ENCODE measurements around the gene MVB12B. TPM values are rescaled to one million over a fixed set of nuclear protein-coding genes. Genes with fewer than 3 reads are reported as not detected.

Gene MVB12B
- total RNA-seq, 1 experiment from 2014 or later = 10.9 TPM

- H3K9ac ChIP-seq (ENCODE audit: low read length) = no peak overlapping the region
- ChIA-PET CTCF (no interaction called here), RAD21 (ENCODE audit: low non-redundant PET in 1 of 2, low total read pairs in 2 of 2, uncharacterized antibody in 2 of 2, unreplicated experiment in 2 of 2) (no interaction called here), POLR2A (no interaction called here)
- no TSS peak for BruUV-seq (replicated peaks)
- DNase-seq (ENCODE audit: low read depth, low spot score) (no peak), ATAC-seq (no peak)
- no peaks in the 10 kb centered on the region for H3K36me3 ChIP-seq (ENCODE audit: control insufficient read depth in 1 of 2, insufficient read depth in 2 of 2, low read length in 2 of 2)
- no peak overlapping the region for H2AFZ ChIP-seq (ENCODE audit: low read depth, low read length, poor library complexity, severe bottlenecking)
- H3K27me3 ChIP-seq (ENCODE audit: insufficient read depth, low read length) = no peaks in the 10 kb centered on the region
- no peak overlapping the region for H3K27ac ChIP-seq (ENCODE audit: low read depth, low read length)
- intact Hi-C loops (cut with micrococcal nuclease) = no loop called here
- H3K9me3 ChIP-seq (ENCODE audit: control insufficient read depth in 1 of 2, insufficient read depth in 1 of 2, low read depth in 1 of 2, low read length in 2 of 2) = no peaks in the 10 kb centered on the region
- no peak overlapping the region for H3K4me2 ChIP-seq (ENCODE audit: low read length)
- no peaks in the 10 kb centered on the region for H3K79me2 ChIP-seq (ENCODE audit: insufficient read depth, low read length)
- TF ChIP-seq, protein P1, sequence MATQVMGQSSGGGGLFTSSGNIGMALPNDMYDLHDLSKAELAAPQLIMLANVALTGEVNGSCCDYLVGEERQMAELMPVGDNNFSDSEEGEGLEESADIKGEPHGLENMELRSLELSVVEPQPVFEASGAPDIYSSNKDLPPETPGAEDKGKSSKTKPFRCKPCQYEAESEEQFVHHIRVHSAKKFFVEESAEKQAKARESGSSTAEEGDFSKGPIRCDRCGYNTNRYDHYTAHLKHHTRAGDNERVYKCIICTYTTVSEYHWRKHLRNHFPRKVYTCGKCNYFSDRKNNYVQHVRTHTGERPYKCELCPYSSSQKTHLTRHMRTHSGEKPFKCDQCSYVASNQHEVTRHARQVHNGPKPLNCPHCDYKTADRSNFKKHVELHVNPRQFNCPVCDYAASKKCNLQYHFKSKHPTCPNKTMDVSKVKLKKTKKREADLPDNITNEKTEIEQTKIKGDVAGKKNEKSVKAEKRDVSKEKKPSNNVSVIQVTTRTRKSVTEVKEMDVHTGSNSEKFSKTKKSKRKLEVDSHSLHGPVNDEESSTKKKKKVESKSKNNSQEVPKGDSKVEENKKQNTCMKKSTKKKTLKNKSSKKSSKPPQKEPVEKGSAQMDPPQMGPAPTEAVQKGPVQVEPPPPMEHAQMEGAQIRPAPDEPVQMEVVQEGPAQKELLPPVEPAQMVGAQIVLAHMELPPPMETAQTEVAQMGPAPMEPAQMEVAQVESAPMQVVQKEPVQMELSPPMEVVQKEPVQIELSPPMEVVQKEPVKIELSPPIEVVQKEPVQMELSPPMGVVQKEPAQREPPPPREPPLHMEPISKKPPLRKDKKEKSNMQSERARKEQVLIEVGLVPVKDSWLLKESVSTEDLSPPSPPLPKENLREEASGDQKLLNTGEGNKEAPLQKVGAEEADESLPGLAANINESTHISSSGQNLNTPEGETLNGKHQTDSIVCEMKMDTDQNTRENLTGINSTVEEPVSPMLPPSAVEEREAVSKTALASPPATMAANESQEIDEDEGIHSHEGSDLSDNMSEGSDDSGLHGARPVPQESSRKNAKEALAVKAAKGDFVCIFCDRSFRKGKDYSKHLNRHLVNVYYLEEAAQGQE (IDR thresholded peaks at IDR 0.05; ENCODE audit: low read depth) = no peak
- TF ChIP-seq RAD21 (IDR thresholded peaks at IDR 0.05; ENCODE audit: low read depth) = no peak
- no peak overlapping the region for H3K4me3 ChIP-seq (replicated peaks in 1 of 2; ENCODE audit: low read depth in 1 of 2, low read length in 2 of 2)
- H3K4me1 ChIP-seq (ENCODE audit: control insufficient read depth in 1 of 2, insufficient read depth in 2 of 2, low read length in 2 of 2) = peaks cover 9 to 19% of the 10 kb centered on the region in 2 experiments
- H3K9me2 ChIP-seq (ENCODE audit: insufficient read depth) = no peaks in the 10 kb centered on the region
- H4K20me1 ChIP-seq (ENCODE audit: insufficient read depth) = no peaks in the 10 kb centered on the region
These were observed 97.9 kb downstream of the MVB12B start for GRCh38 chr9:126424511-126424910.

DNA sequence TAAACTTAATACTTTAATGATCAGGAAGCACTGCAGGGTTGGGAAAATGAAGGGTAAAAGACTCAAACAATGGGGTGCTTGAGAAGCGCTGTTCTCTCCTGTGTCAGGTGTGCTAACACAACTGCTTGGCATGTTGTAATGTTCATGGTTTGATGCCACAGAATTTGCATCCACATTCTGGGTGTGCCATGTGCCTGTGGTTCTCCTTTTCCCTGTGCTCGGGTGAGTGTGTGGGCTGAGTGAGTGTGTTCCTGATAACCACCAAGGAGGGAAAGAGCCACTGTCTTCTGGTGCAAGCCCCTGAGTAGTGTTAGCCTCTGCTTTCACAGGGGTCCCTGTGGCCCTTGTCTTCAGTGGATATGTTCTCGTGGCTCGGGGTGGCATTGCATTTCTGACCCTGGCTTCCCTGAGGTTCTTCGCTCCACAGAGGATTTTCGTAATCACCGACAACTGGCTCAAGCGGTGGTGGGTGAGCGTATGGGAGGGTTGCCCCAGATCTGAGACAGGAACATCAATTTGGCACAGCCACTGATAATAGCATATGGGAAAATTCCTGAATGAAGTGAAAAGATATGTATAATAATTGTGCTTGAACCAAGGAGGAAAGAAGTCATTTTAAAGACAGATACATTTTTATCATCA, 102.0 kb downstream of the MVB12B start:
- CTCF ChIA-PET = no interaction called here
- no peak overlapping the region for H3K27ac ChIP-seq (ENCODE audit: low read depth, low read length)
- TF ChIP-seq SP1 (IDR thresholded peaks at IDR 0.05; ENCODE audit: low read depth) = no peak
- no peak for TF ChIP-seq EGR1 (IDR thresholded peaks at IDR 0.05; ENCODE audit: low read depth)
- TF ChIP-seq EZH2phosphoT487 (IDR thresholded peaks at IDR 0.05; ENCODE audit: borderline replicate concordance) = no peak
- no peak for TF ChIP-seq CTCF (IDR thresholded peaks at IDR 0.05 in 2 of 3, conservative IDR thresholded peaks at IDR 0.05 in 1 of 3; ENCODE audit: borderline replicate concordance in 1 of 3, insufficient read depth in 1 of 3, low read depth in 2 of 3, low read length in 2 of 3)
- no peak for TF ChIP-seq MAX (IDR thresholded peaks at IDR 0.05)
- TF ChIP-seq ELF1 (IDR thresholded peaks at IDR 0.05; ENCODE audit: borderline replicate concordance, low read depth) = no peak
- no peak for TF ChIP-seq FOSL1 (IDR thresholded peaks at IDR 0.05; ENCODE audit: low read depth)
- TF ChIP-seq, protein P2, sequence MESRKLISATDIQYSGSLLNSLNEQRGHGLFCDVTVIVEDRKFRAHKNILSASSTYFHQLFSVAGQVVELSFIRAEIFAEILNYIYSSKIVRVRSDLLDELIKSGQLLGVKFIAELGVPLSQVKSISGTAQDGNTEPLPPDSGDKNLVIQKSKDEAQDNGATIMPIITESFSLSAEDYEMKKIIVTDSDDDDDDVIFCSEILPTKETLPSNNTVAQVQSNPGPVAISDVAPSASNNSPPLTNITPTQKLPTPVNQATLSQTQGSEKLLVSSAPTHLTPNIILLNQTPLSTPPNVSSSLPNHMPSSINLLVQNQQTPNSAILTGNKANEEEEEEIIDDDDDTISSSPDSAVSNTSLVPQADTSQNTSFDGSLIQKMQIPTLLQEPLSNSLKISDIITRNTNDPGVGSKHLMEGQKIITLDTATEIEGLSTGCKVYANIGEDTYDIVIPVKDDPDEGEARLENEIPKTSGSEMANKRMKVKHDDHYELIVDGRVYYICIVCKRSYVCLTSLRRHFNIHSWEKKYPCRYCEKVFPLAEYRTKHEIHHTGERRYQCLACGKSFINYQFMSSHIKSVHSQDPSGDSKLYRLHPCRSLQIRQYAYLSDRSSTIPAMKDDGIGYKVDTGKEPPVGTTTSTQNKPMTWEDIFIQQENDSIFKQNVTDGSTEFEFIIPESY (IDR thresholded peaks at IDR 0.05; ENCODE audit: extremely low read depth, insufficient replicate concordance, low read length) = no peak
- no peak for TF ChIP-seq POLR2A (IDR thresholded peaks at IDR 0.05; ENCODE audit: borderline replicate concordance, extremely low read depth, insufficient read depth, insufficient read length)
- no peak for TF ChIP-seq POLR2AphosphoS5 (IDR thresholded peaks at IDR 0.05; ENCODE audit: low read depth, low read length)
- no peak for TF ChIP-seq CEBPB (IDR thresholded peaks at IDR 0.05; ENCODE audit: low read depth)

More for the DNA sequence above, 102.0 kb downstream of the MVB12B start:
- no TSS peak for BruUV-seq (replicated peaks)
- H4K20me1 ChIP-seq (ENCODE audit: insufficient read depth) = no peaks in the 10 kb centered on the region
- H2AFZ ChIP-seq (ENCODE audit: low read depth, low read length, poor library complexity, severe bottlenecking) = no peak overlapping the region
- ChIA-PET POLR2A (no interaction called here), RAD21 (ENCODE audit: low non-redundant PET in 1 of 2, low total read pairs in 2 of 2, uncharacterized antibody in 2 of 2, unreplicated experiment in 2 of 2) (no interaction called here)
- H3K27me3 ChIP-seq (ENCODE audit: insufficient read depth, low read length) = no peaks in the 10 kb centered on the region
- no peaks in the 10 kb centered on the region for H3K9me3 ChIP-seq (ENCODE audit: control insufficient read depth in 1 of 2, insufficient read depth in 1 of 2, low read depth in 1 of 2, low read length in 2 of 2)
- intact Hi-C loops (cut with micrococcal nuclease) = no loop called here
- H3K9ac ChIP-seq (ENCODE audit: low read length) = no peak overlapping the region
- H3K79me2 ChIP-seq (ENCODE audit: insufficient read depth, low read length) = no peaks in the 10 kb centered on the region
- no peaks in the 10 kb centered on the region for H3K4me1 ChIP-seq (ENCODE audit: control insufficient read depth in 1 of 2, insufficient read depth in 2 of 2, low read length in 2 of 2)
- H3K4me3 ChIP-seq (replicated peaks in 1 of 2; ENCODE audit: low read depth in 1 of 2, low read length in 2 of 2) = no peak overlapping the region
- H3K9me2 ChIP-seq (ENCODE audit: insufficient read depth) = no peaks in the 10 kb centered on the region
- H3K4me2 ChIP-seq (ENCODE audit: low read length) = no peak overlapping the region
- no peak for ATAC-seq
- H3K36me3 ChIP-seq (ENCODE audit: control insufficient read depth in 1 of 2, insufficient read depth in 2 of 2, low read length in 2 of 2) = no peaks in the 10 kb centered on the region
- no peak for DNase-seq (ENCODE audit: low read depth, low spot score)

Data from HCT116 (cell line).